ENCODE data around the gene ZBTB11.

DNA sequence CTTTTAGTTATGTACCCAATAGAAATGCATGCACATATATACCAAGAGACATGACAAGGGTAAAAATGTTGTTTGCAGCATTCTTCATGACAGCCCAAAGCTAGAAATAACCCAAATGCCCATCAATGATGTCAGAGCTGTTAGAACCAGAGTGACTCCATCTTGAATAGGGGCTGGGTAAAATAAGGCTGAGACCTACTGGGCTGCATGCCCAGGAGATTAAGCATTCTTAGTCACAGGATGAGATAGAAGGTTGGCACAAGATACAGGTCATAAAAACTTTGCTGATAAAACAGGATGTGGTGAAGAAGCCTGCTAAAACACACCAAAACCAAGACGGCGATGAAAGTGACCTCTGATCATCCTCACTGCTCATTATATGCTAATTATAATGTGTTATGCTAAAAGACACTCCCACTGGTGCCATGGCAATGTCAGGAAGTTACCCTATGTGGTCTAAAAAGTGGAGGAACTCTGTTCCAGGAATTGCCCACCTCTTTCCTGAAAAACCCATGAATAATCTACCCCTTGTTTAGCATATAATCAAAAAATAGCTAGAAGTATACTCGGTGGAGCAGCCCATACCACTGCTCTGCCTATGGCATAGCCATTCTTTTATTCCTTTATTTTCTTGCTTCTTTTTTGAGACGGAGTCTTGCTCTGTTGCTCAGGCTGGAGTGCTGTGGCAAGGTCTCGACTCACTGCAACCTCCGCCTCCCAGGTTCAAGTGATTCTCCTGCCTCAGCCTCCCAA lies 32.9 kb downstream of the ZBTB11 start:
- TF ChIP-seq, protein P1, sequence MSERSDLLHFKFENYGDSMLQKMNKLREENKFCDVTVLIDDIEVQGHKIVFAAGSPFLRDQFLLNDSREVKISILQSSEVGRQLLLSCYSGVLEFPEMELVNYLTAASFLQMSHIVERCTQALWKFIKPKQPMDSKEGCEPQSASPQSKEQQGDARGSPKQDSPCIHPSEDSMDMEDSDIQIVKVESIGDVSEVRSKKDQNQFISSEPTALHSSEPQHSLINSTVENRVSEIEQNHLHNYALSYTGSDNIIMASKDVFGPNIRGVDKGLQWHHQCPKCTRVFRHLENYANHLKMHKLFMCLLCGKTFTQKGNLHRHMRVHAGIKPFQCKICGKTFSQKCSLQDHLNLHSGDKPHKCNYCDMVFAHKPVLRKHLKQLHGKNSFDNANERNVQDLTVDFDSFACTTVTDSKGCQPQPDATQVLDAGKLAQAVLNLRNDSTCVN (CRISPR knock-in tag; IDR thresholded peaks at IDR 0.05; ENCODE audit: borderline replicate concordance): no peak
- TF ChIP-seq, protein P2, sequence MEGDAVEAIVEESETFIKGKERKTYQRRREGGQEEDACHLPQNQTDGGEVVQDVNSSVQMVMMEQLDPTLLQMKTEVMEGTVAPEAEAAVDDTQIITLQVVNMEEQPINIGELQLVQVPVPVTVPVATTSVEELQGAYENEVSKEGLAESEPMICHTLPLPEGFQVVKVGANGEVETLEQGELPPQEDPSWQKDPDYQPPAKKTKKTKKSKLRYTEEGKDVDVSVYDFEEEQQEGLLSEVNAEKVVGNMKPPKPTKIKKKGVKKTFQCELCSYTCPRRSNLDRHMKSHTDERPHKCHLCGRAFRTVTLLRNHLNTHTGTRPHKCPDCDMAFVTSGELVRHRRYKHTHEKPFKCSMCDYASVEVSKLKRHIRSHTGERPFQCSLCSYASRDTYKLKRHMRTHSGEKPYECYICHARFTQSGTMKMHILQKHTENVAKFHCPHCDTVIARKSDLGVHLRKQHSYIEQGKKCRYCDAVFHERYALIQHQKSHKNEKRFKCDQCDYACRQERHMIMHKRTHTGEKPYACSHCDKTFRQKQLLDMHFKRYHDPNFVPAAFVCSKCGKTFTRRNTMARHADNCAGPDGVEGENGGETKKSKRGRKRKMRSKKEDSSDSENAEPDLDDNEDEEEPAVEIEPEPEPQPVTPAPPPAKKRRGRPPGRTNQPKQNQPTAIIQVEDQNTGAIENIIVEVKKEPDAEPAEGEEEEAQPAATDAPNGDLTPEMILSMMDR (CRISPR knock-in tag; IDR thresholded peaks at IDR 0.05): no peak
- TF ChIP-seq MAFF (IDR thresholded peaks at IDR 0.05; ENCODE audit: low read depth, low read length): no peak

Measured in HepG2 (cell line).